ENCODE results near the gene DDX43. TPM values are rescaled to one million over a fixed set of nuclear protein-coding genes. Genes with fewer than 3 reads are reported as not detected.

The DDX43 gene

Small RNAs within 50 kb of the gene (small RNA-seq; reads per million reads assigned to genes)
- gene RNU6-975P (ENCODE audit: low read depth) = not detected
- not detected for gene RPL39P3 (ENCODE audit: low read depth)
